Measurements from ENCODE around the gene LYRM4.
A peak's percentile ranks its signal among the peaks of the same experiment; 100 is the strongest.

LYRM4 gene

DNA sequence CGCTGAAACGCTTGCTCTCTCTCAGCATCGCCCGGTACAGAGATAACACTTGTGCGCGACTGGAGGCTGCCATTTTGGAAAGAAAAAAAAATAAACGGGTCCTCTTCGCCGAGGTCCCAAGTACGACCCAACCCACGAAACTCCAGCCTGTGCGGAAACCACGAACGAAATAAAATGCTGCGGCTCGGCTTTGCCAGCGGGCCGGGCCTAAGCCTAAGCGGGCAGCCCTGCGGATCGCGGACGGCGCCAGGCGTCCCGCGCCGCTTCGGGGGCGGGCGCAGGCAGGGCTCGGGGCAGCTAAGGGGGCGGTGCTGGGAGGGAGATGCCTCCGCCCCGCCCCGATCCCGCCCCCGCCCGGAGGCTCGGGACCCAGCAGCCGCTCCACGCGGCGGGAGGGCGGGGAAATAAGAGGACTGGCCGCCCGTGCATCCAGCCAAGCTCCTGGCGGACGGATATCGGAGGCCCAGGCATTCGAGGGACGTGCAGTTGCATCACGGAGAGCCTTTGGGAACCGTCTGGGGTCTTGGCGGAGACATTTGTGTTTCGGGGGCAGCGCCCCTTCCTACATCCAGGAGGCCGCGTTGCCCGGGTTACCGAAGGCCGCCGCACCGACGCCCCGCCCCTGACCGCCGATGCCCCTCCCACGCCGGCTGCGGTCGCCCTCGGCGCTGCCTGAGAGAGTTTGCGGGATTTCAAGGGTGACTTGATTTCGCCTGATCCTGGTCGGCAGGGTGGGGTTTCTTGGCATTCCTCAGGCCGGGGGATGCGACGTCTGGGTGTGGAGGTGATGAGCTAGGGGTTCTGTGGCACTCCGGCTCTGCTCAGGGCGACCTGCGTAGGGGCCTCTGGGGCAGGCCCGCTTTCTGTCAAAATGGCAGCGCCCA lies at the start of gene LYRM4, which contains the start of gene FARS2 (continued):
- no peak; the same call in 1 of the 2 replicates for TF ChIP-seq ZNF324 (tag by site-specific recombination; IDR thresholded peaks at IDR 0.05)
- TF ChIP-seq, protein P1, sequence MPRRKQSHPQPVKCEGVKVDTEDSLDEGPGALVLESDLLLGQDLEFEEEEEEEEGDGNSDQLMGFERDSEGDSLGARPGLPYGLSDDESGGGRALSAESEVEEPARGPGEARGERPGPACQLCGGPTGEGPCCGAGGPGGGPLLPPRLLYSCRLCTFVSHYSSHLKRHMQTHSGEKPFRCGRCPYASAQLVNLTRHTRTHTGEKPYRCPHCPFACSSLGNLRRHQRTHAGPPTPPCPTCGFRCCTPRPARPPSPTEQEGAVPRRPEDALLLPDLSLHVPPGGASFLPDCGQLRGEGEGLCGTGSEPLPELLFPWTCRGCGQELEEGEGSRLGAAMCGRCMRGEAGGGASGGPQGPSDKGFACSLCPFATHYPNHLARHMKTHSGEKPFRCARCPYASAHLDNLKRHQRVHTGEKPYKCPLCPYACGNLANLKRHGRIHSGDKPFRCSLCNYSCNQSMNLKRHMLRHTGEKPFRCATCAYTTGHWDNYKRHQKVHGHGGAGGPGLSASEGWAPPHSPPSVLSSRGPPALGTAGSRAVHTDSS (tag by site-specific recombination; IDR thresholded peaks at IDR 0.05), result no peak
- TF ChIP-seq KLF8 (tag by site-specific recombination; IDR thresholded peaks at IDR 0.05), result peak; percentile 94
- TF ChIP-seq ZNF830 (tag by site-specific recombination; IDR thresholded peaks at IDR 0.05; ENCODE audit: low read depth), result no peak
- TF ChIP-seq ZNF600 (tag by site-specific recombination; IDR thresholded peaks at IDR 0.05), result no peak
- no peak for TF ChIP-seq ZBTB7A (tag by site-specific recombination; IDR thresholded peaks at IDR 0.05; ENCODE audit: low read depth)
- TF ChIP-seq, protein P2, sequence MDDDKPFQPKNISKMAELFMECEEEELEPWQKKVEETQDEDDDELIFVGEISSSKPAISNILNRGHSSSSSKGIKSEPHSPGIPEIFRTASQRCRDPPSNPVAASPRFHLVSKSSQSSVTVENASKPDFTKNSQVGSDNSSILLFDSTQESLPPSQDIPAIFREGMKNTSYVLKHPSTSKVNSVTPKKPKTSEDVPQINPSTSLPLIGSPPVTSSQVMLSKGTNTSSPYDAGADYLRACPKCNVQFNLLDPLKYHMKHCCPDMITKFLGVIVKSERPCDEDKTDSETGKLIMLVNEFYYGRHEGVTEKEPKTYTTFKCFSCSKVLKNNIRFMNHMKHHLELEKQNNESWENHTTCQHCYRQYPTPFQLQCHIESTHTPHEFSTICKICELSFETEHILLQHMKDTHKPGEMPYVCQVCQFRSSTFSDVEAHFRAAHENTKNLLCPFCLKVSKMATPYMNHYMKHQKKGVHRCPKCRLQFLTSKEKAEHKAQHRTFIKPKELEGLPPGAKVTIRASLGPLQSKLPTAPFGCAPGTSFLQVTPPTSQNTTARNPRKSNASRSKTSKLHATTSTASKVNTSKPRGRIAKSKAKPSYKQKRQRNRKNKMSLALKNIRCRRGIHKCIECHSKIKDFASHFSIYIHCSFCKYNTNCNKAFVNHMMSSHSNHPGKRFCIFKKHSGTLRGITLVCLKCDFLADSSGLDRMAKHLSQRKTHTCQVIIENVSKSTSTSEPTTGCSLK (tag by site-specific recombination; IDR thresholded peaks at IDR 0.05), result no peak

DNA sequence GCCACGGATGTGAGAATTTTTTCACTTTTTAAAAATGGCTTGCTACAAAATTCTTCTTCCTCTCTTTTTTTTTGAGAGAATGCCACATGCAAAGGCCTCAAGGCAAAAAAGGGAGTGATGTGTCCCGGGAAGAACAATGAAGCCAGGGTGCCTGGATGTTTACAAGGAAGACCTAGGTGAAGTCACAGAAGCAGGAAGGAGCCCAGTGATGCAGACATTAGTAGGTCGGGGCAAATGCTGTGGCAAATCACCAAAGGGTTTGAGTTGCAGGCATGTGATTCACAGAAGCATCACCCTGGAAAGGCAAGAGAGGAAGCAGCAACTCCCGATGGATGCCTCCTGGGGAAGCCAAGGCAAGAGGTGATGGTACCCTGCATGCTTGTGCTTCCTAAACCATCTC lies 47.3 kb upstream of the LYRM4 start:
- Histone ChIP-seq H3K4me1 (ENCODE audit: control insufficient read depth, insufficient read depth, low read length) (peaks cover 26% of the 10 kb centered on the region), H3K9me3 (ENCODE audit: control insufficient read depth, insufficient read depth, low read depth, low read length) (no peaks in the 10 kb centered on the region), H3K27ac (ENCODE audit: extremely low read depth, low read depth, low read length) (no peak overlapping the region), H3K4me3 (ENCODE audit: low read depth, low read length) (no peak overlapping the region), H3K36me3 (ENCODE audit: control insufficient read depth in 2 of 2, insufficient read depth in 1 of 2, low read length in 2 of 2) (no peaks in the 10 kb centered on the region)
- CTCF ChIA-PET, result no interaction called here
- POLR2A ChIA-PET, result no interaction called here
- TF ChIP-seq ZNF23 (tag by site-specific recombination; IDR thresholded peaks at IDR 0.05; ENCODE audit: borderline replicate concordance) (no peak), SP3 (tag by site-specific recombination; IDR thresholded peaks at IDR 0.05) (no peak), ZNF138 (tag by site-specific recombination; IDR thresholded peaks at IDR 0.05; ENCODE audit: borderline replicate concordance) (no peak), ZNF341 (tag by site-specific recombination; IDR thresholded peaks at IDR 0.05; ENCODE audit: low read depth) (no peak), ZNF768 (tag by site-specific recombination; IDR thresholded peaks at IDR 0.05) (no peak), ZNF623 (tag by site-specific recombination; IDR thresholded peaks at IDR 0.05) (no peak), ZNF624 (tag by site-specific recombination; IDR thresholded peaks at IDR 0.05) (no peak), ZNF423 (tag by site-specific recombination; IDR thresholded peaks at IDR 0.05) (no peak)
- TF ChIP-seq, protein P3, sequence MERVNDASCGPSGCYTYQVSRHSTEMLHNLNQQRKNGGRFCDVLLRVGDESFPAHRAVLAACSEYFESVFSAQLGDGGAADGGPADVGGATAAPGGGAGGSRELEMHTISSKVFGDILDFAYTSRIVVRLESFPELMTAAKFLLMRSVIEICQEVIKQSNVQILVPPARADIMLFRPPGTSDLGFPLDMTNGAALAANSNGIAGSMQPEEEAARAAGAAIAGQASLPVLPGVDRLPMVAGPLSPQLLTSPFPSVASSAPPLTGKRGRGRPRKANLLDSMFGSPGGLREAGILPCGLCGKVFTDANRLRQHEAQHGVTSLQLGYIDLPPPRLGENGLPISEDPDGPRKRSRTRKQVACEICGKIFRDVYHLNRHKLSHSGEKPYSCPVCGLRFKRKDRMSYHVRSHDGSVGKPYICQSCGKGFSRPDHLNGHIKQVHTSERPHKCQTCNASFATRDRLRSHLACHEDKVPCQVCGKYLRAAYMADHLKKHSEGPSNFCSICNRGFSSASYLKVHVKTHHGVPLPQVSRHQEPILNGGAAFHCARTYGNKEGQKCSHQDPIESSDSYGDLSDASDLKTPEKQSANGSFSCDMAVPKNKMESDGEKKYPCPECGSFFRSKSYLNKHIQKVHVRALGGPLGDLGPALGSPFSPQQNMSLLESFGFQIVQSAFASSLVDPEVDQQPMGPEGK (tag by site-specific recombination; IDR thresholded peaks at IDR 0.05), result no peak
- TF ChIP-seq, protein P4, sequence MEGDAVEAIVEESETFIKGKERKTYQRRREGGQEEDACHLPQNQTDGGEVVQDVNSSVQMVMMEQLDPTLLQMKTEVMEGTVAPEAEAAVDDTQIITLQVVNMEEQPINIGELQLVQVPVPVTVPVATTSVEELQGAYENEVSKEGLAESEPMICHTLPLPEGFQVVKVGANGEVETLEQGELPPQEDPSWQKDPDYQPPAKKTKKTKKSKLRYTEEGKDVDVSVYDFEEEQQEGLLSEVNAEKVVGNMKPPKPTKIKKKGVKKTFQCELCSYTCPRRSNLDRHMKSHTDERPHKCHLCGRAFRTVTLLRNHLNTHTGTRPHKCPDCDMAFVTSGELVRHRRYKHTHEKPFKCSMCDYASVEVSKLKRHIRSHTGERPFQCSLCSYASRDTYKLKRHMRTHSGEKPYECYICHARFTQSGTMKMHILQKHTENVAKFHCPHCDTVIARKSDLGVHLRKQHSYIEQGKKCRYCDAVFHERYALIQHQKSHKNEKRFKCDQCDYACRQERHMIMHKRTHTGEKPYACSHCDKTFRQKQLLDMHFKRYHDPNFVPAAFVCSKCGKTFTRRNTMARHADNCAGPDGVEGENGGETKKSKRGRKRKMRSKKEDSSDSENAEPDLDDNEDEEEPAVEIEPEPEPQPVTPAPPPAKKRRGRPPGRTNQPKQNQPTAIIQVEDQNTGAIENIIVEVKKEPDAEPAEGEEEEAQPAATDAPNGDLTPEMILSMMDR (tag by site-specific recombination; IDR thresholded peaks at IDR 0.05), result no peak
- TF ChIP-seq, protein P2 (tag by site-specific recombination; IDR thresholded peaks at IDR 0.05), result no peak
- TF ChIP-seq, protein P5, sequence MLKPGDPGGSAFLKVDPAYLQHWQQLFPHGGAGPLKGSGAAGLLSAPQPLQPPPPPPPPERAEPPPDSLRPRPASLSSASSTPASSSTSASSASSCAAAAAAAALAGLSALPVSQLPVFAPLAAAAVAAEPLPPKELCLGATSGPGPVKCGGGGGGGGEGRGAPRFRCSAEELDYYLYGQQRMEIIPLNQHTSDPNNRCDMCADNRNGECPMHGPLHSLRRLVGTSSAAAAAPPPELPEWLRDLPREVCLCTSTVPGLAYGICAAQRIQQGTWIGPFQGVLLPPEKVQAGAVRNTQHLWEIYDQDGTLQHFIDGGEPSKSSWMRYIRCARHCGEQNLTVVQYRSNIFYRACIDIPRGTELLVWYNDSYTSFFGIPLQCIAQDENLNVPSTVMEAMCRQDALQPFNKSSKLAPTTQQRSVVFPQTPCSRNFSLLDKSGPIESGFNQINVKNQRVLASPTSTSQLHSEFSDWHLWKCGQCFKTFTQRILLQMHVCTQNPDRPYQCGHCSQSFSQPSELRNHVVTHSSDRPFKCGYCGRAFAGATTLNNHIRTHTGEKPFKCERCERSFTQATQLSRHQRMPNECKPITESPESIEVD (tag by site-specific recombination; IDR thresholded peaks at IDR 0.05), result no peak

All from HEK293 (cell line).